NCI-H1092 (cell line): ENCODE measurements around the gene ACVR1B.
A peak's percentile ranks its signal among the peaks of the same experiment; 100 is the strongest.

ENCODE experiments used
- DNase-seq: peaks from one replicate; lab custom pipeline; 2025; lab: John Stamatoyannopoulos, UW

Gene ACVR1B

DNA sequence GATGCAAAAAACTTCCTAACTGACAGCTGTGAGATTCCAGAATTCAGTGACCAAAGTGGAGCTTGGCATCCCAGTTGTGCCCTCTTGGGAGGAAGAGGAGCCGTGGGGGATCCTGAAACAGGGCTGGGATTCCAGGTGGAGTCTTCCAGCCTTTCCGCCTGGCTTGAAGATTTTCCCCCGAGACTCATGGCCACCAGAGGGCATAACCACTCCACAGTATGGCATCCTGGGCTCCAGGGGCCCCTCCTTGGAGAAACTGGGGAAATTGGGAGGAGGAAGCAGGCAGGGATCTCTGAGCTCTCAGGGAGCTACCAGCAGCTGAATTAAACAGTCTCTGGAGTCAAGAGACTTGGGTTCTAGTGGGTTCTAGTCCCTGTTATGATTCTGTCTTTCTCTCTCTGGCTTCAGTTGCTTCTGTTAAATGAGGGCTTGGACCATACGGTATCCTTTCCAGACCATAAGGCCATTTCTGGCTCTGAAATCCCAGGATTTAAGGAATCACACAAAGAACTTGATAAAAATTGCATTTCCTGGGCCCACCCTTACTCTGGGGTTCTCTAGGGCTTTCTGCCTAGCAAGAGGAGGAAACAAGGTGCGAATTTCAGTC lies 52.6 kb downstream of the ACVR1B start:
- no peak for DNase-seq

DNA sequence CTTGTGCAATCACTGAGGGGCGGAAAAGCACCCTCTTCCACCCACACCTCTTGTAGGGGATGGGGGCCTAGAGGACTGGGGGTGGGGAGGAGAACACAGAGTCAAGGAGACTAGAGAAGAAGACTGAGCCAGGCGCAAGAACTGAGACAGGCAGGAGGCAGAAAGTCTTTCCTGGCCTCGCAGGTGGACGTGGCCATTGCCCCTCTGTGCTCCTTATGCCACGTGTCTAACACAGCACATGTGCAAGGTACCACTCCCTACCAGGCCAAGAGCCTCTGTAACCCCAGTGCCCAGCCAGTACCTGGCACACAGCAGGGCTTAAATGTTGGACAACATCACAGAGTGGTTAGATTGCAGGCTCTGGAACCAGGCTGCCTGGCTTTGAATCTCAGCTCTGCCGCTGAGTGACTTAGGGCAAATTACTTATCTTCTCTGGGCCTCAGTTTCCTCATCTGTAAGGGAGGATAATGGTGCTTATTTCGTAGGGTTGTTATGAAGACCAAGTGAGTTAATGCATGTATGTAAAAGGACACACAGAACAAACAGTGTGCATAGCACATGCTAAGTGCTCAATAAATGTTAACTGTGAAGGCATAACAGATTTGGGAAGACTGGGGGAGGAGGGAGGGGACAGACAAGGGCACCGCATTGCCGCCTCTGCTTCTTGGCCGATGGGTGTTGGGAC lies 53.9 kb downstream of the ACVR1B start:
- no peak for DNase-seq

DNA sequence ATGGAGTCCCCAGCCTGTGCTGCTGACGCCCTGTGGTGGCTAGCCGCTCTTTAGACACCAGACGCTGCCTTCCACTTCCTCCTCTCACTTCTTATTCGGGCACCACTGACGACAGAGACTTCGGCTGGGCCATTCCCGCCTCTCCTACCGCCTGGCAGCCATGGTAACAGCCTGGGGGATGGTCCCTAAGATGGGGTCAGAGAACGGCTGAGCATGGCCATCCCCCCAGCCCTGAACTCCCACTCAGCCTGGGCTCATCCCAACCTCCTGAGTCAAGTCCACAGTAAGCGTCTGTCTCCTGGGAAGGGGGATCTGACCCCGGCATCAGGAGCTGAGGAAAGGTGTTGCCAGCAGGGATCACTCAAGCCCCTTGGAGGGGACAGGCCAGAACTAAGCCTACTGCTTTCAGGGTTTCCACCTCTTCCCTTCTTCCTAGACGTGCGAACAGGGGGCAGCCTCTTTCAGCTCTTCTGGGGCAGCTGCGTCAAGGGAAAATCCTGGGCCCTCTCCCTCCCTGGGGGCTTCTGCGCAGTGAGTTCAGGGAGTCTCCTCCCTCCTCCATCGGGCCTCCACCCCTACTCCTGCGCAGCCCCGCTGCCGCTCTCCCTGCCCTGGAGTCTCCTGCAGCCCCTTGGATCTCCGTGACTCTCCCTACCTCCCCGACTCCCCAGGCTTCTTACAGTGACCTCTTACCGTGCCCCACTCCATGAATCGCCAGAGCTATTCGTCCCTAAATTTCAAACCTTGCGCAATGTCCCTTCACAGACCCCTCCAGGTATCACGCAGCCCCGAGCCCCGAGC lies 54.6 kb downstream of the ACVR1B start:
- DNase-seq: no peak

DNA sequence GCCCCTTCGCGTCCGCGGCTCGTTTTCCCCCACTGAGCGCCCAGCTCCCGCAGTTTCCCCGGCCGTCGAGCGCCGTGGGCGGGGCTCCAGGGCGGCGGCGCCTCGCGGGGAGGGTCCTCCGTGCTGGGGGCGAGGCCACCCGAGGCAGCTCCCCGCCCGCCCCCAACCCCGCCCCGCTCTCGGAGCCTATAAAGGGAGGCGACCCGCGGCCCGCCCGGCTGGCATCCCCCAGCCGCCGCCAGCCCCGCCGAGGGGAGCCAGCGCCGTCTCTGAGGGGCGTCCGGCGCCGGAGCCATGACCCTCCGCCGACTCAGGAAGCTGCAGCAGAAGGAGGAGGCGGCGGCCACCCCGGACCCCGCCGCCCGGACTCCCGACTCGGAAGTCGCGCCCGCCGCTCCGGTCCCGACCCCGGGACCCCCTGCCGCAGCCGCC lies 55.2 kb downstream of the ACVR1B start, which contains the start of gene TAMALIN:
Gene TAMALIN, plus strand, starts transcription at position 221 of the 432 bp plus-strand sequence. Its CDS starts 74 bp downstream, at position 295.
- no peak for DNase-seq

DNA sequence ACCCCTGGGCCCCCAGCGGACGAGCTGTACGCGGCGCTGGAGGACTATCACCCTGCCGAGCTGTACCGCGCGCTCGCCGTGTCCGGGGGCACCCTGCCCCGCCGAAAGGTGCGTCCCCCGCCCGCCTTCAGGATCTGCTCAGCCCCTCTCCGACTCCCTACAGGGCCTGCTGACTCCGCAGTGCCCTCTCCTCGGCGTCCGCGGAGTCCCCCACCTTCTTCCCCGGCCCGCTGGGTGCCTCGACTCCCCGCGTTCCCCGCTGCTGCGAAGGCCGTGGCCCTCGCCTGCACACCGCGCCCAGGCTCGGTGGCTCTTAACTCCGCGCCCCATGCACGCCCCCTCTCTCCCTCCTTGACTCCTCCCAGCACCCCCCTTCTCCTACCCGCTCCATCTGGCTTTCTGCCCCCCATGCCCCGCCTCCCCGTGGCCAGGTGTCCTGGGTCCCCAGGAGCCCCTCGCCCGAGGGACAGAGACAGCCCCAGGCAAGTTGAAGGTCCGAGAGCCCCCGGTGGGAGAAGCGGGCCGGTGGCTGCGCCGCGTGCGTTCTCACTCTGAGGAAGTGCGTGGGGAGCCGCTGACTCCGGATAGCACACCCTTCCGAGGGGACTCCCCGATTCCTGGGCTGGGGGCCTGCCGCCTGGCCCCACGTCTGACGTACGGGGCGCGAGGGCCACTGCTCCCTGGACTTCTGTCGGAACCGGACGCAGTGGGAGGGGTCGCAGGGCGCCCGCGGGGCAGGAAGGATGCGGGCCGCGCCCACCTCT lies 55.8 kb downstream of the ACVR1B start:
- no peak for DNase-seq

DNA sequence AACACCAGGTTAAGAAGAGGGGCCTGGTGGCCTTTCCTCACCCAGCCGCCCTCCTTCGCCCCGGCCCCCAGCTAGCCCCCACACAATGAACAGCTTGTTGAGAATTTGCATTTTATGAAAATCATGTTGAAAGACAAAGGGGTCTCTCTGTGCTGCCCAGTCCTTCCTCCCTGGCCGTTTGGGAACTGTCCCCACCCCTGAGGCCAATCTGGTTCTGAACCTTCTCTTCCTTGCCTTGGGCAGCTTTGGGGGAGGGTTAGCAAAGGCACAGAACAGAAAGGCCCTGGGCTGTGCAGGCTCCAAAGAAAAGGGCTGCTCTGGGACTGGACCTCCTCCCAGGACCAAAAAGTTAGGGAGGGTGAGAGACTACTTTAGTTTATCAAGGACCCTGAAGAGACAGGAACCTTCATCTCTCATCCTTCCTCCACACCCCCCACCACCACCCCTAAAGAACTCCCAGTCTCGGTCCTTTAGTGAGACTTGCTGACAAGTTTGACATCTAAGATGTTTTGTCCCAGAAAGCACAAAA lies 56.5 kb downstream of the ACVR1B start:
- DNase-seq: no peak

DNA sequence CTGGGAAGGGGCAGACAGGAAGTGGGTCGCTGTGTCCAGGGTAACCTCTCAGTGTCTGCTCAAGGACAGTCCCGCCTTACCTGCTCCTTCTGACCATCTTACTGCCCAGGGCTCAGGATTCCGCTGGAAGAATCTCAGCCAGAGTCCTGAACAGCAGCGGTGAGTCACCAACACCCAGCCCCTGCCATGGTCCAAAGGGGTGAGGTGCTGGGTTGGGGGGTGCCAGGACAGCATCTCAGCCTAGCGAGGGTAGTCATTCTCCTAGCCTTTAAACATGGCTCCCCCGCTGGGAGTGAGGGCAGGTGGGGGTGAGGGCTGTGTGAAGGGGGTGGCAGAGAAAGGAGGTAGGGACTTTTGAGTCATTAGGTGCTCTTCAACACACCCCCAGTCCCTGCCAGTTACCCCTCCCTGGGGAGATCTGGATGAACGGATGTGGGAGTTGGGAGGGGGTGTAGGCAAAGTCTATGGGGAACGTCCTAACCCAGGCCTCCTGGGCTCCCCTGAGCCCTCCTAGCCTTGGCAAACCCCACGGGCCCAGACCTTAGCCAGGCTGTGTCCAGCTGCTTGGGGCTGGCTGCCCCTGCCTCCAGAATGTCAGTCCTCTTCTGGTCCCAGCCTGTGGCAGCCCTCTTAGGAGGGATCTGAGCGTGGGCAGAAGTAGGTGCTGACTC lies 57.7 kb downstream of the ACVR1B start:
- no peak for DNase-seq

DNA sequence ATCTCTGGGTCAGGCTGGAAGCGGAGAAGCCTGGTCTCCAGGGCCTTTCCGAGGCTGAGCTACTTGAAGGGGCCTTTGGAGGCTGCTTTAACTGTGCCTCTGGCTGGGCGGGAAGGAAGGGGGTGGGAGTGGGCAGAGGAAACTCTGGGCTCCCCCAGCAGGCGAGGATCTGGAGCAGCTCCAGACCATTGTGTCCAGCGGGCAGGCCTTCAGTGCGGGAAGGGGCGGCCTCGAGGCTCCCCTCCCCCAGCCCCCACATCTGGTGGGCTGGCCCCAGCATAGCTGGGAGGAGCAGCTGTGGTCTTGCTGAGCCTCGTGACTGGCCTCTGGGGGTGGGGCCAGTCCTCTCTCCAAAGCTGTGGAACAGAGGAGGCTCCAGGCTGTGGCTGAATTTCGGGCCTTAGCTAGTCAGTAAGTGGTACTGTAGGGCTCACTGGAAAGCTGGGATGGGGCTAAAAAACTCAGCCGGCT lies 58.7 kb downstream of the ACVR1B start:
- DNase-seq: no peak

DNA sequence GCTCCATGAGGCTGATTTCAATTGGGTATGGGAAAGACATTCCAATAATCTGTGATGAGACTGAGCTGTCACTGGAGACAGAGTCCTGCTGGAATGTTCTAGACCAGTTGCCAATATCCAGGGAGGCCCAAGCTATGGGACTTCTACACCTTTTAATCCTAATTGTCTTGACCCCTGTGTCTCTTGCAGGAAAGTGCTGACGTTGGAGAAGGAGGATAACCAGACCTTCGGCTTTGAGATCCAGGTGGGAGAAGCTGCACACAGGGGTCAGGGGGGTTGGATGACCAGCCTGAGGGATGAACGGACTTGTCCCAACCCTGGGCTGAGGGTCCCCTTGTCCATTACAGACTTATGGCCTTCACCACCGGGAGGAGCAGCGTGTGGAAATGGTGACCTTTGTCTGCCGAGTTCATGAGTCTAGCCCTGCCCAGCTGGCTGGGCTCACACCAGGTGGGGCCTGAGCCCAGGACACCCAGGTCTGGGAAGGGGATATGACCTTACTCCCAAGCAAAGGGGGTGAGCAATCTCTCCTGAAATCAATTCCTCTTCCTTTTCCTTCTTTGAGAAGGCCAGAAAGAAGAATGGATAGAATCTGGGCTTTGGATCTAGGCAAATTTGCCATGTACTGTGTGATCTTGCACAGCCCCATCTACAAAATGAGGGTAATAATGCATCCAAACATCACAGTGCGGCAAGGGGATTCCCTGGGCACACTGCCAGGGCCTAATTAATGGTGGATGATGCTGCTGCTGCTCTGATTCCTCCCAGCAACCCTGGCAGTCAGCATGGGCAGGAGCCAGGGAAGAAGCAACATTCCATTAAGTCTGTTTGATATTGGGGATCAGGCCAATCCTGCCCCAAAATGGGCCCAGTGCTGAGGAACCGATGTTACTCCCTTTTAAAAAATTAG lies 59.4 kb downstream of the ACVR1B start:
- DNase-seq: peak; percentile 23

DNA sequence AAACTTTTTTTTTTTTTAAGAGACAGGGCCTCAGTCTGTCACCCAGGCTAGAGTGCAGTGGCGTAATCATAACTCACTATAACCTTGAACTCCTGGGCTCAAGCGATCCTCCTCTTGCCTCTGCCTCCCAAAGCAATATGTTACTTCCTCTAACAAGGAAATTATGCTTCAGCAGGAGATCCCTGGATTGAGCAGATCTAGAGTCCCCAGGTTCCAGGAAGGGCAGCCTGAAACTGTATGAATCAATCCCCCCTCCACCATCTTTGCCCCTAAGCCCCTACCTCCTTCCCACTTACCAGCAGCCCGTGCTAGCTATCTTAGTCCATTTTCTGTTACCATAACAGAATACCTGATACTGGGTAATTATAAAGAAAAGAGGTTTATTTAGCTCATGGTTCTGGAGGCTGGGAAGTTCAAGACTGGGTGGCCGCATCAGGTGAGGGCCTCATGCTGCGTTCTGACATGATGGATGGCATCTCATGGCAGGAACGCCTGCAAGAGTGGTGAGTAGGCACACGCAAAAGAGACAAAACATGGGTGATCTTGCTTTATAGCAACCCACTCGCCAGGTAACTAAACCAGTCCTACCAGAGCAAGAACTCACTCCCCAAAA lies 60.2 kb downstream of the ACVR1B start:
- no peak for DNase-seq

DNA sequence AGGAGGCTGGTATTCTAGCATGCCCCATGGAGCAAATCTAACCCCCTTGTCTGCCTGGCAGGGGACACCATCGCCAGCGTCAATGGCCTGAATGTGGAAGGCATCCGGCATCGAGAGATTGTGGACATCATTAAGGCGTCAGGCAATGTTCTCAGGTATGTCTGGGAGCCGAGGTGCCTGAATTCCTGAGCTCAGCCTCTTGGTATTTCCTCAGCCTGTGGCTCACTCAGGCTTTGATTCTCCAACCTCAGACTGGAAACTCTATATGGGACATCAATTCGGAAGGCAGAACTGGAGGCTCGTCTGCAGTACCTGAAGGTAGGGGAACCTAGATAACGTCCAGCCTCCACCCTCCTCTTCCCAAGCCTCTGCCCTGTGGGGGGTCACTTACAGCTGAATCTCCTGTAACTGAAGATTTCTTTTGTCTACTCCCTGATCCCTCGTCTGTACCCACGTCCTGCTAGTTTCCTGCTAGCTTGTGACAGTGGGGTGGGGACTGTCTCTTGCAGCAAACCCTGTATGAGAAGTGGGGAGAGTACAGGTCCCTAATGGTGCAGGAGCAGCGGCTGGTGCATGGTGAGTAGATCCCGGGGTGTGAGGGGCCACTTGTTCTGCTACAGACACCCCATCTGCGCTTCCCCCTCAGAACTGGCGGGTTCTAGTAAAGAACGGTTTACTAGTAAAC lies 62.3 kb downstream of the ACVR1B start:
- DNase-seq: no peak

DNA sequence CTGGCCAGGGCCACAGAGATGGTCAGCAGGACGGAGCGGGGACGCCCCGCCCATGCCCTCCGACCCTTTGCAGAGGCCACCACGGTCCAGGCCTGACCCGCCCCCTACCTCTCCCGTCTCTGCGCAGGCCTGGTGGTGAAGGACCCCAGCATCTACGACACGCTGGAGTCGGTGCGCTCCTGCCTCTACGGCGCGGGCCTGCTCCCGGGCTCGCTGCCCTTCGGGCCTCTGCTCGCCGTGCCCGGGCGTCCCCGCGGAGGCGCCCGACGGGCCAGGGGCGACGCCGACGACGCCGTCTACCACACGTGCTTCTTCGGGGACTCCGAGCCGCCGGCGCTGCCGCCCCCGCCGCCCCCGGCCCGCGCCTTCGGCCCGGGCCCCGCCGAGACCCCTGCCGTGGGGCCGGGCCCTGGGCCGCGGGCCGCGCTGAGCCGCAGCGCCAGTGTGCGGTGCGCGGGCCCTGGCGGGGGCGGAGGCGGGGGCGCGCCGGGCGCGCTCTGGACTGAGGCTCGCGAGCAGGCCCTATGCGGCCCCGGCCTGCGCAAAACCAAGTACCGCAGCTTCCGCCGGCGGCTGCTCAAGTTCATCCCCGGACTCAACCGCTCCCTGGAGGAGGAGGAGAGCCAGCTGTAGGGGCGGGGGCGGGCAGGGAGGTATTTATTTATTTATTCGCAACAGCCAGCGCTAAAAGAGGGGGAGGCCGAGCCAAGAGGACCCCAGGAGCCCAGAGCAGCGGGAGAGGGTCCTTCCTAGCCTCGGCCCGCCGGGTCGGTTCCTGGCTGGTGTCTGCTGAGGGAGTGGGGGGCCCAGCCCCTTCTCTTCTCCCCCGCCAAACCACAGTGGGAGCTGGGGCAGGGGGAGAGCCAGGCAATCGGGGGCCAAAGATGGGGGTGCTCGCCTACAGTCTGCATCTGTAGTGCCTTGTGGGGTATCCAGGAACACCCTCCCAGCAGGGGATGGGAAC lies 63.4 kb downstream of the ACVR1B start:
- no peak for DNase-seq

DNA sequence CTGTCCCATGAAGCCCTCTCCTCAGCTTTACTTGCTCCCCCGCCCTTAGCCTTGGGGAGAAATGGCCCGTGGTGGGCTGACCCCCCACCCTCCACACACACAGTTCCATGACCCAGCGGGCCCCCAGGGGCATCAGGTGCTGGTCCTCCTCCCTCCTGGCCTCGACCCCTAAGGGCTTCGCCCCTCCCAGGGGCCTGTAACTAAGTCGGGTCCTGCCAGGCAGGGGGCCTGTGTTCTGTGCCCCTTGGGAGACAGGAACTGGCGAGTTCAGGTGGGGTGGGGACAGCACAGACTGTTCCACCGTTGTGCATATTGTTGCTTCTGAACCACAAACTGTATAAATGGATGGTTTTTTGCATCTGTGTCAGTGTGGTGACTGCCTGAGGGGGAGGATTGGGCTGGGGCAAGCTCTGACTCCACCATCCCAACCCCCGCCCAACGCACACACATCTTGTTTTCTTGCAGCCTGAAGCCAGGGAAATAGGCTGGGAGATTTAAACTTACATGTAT lies 64.1 kb downstream of the ACVR1B start:
- no peak for DNase-seq

DNA sequence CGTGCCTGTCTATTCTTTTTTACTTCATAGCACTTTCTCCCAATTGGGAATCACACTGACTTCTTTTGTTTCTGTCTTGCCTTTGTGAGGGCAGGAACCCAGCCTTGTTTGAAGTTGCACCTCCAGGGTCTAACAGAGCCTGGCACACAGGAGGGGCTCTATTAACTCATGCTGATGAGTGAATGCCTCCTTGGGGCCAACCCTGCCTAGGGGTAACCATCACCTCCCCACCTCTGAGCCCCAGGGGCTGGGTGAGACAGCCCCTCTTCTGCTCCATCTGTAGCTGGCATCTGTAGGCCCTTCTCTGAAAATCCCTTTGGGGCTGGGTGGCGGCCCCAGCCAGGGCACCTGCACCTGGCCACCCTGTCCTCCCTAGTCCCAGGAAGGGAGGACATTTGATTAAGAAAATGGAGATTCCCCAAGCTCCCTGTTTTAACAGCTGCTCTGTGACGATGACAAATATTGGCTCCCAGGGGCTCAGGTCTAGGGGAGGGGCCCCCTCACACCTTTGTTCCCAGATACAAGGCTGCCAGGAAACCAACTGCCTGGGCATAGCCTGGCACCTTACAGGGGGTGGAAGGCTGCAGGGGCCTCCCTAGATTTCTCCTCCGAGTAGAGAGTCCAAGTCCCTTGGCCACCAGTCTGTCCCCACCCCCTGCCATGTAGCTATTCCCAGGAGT lies 67.1 kb downstream of the ACVR1B start:
- DNase-seq: peak; percentile 48

DNA sequence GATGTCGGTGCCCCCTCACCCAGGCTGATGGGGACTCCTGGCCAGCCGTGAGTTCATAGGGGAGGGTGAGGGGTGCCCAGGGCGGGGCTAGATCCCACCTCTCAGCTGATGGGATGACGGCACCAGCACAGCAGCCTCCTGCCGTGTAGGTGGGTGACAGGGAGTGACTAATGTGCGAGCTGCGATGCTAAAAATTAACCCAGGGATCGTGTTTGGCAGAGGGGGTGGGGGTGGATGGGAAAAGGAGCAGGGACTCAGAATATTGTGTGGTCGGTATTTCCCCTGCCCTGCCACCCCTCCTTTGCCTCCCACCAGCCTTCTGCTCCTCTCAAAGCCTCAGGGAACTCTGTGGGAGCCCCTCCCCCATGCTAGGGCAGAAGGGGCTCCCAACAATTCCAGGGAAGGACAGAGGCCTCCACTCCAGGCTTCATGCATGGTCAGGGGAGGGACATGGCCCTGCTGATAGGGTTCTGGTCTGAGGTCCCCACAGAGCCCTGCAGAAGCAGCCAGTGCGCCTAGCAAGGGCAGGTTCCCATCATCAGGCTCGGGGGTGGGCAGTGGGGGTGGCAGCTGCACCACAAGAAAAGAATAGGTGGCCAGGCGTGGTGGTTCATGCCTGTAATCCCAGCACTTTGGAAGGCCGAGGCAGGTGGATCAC lies 67.7 kb downstream of the ACVR1B start:
- DNase-seq: no peak

DNA sequence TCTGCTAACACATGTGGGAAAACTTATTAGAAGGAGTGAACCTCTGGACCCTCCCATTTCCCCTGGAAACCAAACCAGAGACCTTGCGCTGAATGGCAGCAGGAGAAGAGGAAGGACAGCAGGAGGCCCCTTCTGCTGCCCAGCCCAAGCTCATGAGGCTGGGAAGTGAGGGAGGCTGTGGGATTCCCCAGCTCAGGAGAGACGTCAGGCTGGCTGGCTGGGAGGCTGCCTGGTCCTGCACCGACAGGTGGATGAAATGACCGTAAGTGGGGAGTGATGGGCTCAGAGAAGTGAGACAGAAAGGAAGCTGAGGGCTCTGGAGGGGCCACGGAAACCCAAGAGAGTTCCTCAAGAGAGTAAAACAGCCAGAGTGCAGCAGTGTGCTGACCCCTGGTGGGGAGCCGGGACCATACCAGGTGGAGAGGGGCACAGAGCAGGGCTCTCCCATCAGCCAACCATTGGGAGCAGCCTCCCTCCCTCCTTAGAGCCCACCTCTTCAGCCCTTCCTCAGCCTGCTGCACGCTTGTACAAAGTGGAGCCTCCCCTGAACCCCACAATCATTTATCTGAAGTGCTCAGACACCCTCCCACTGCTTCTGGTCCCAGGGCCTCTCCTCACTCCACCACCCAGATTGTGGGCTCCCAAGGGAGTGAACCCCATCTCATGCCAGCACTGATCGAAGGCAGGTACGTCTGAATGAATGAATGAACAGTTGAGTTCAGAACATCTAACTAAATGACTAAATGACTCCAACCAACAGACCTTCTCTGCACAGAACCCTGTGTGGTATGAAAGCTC lies 69.2 kb downstream of the ACVR1B start:
- DNase-seq: peak; percentile 19
